WTC11 (cell line): Measurements from ENCODE around the gene USP8.

Source experiments
- CTCF ChIP-seq: fragments of 200-600 bp; IDR thresholded peaks from 2 replicates; pipeline ENCODE4 v1.8.0; 2022; ENCODE audit warnings: antibody characterized with exemption
- E2F1 ChIP-seq: sonication (generic); formaldehyde crosslinking; IDR thresholded peaks from 2 replicates; pipeline ENCODE4 v1.8.0; 2022; ENCODE audit warnings: mild to moderate bottlenecking, missing genetic modification reagents
- GABPB1 ChIP-seq: sonication (generic); formaldehyde crosslinking; IDR thresholded peaks from 2 replicates; pipeline ENCODE4 v1.8.1; 2023; ENCODE audit warnings: mild to moderate bottlenecking, missing genetic modification reagents
- IRF1 ChIP-seq: sonication (generic); formaldehyde crosslinking; IDR thresholded peaks from 2 replicates; pipeline ENCODE4 v1.8.0; 2023; ENCODE audit warnings: missing genetic modification reagents
- JUN ChIP-seq: sonication (generic); formaldehyde crosslinking; IDR thresholded peaks from 2 replicates; pipeline ENCODE4 v1.8.0; 2023; ENCODE audit warnings: mild to moderate bottlenecking, missing genetic modification reagents
- MAX ChIP-seq: sonication (generic); formaldehyde crosslinking; IDR thresholded peaks from 2 replicates; pipeline ENCODE4 v1.8.0; 2022; ENCODE audit warnings: mild to moderate bottlenecking, missing genetic modification reagents
- SMAD3 ChIP-seq: sonication (generic); formaldehyde crosslinking; IDR thresholded peaks from 2 replicates; pipeline ENCODE4 v1.8.0; 2022; ENCODE audit warnings: missing genetic modification reagents, mild to moderate bottlenecking, borderline replicate concordance
- STAT6 ChIP-seq: sonication (generic); formaldehyde crosslinking; conservative IDR thresholded peaks from 2 replicates; pipeline ENCODE4 v1.8.1; 2023; ENCODE audit warnings: mild to moderate bottlenecking, low read depth, missing genetic modification reagents, moderate library complexity
- TCF7 ChIP-seq: sonication (generic); formaldehyde crosslinking; IDR thresholded peaks from 2 replicates; pipeline ENCODE4 v1.8.0; 2022; ENCODE audit warnings: mild to moderate bottlenecking, low read depth, missing genetic modification reagents, moderate library complexity
- TEAD4 ChIP-seq: sonication (generic); formaldehyde crosslinking; IDR thresholded peaks from 2 replicates; pipeline ENCODE4 v1.8.0; 2022; ENCODE audit warnings: mild to moderate bottlenecking, missing genetic modification reagents
- USF2 ChIP-seq: sonication (generic); formaldehyde crosslinking; IDR thresholded peaks from 2 replicates; pipeline ENCODE4 v1.8.1; 2023; ENCODE audit warnings: mild to moderate bottlenecking, missing genetic modification reagents, moderate library complexity
- ZBTB21 ChIP-seq: sonication (generic); formaldehyde crosslinking; IDR thresholded peaks from 2 replicates; pipeline ENCODE4 v1.8.1; 2023; ENCODE audit warnings: mild to moderate bottlenecking, missing genetic modification reagents, borderline replicate concordance

- TF ChIP-seq GABPB1: no peak
- TF ChIP-seq SMAD3 (CRISPR knock-in tag): no peak
- no peak for TF ChIP-seq MAX (CRISPR knock-in tag)
- TF ChIP-seq JUN (CRISPR knock-in tag): no peak
- TF ChIP-seq CTCF: no peak
- no peak for TF ChIP-seq TCF7 (CRISPR knock-in tag)
- no peak for TF ChIP-seq TEAD4 (CRISPR knock-in tag)
- no peak for TF ChIP-seq E2F1 (CRISPR knock-in tag)
- no peak for TF ChIP-seq IRF1 (CRISPR knock-in tag)
- no peak for TF ChIP-seq ZBTB21 (CRISPR knock-in tag)
- TF ChIP-seq USF2 (CRISPR knock-in tag): no peak
- no peak for TF ChIP-seq STAT6 (CRISPR knock-in tag)
Measured at GRCh38 chr15:50452927-50453326, 28.7 kb downstream of the USP8 start.
